Activated T-cell treated with anti-CD3 and anti-CD28 coated beads, Interleukin-2, amount 50 U/mL, for 4 hours (primary cell): ENCODE measurements around the gene SAXO2. TPM values are rescaled to one million over a fixed set of nuclear protein-coding genes. Genes with fewer than 3 reads are reported as not detected.
A peak's percentile ranks its signal among the peaks of the same experiment; 100 is the strongest.
"Not testable (repeated sequence)": the region's sequence is repeated elsewhere in the genome, so short reads cannot be mapped to it uniquely, and the experiment has no call there.

Experiments used
- ATAC-seq, 2 donors: fragments of 200-7000 bp; cut with Tn5 transposase; one replicate each; pipeline ENCODE4 v1.10.0; 2021
- DNase-seq: peaks from one replicate; pipeline ENCODE4 v3.0.0-alpha.2; 2020
- H3K27me3 Mint-ChIP-seq: one replicate; pipeline ENCODE4 v1.8.0; 2021; ENCODE audit warnings: low read depth, mixed read lengths
- H3K36me3 Mint-ChIP-seq: one replicate; pipeline ENCODE4 v1.8.0; 2022; ENCODE audit warnings: mixed read lengths; ENCODE audit not compliant: insufficient read depth
- H3K4me1 Mint-ChIP-seq: one replicate; pipeline ENCODE4 v1.8.0; 2021; ENCODE audit warnings: low read depth, mixed read lengths
- H3K4me3 Mint-ChIP-seq: one replicate; pipeline ENCODE4 v1.8.0; 2021; ENCODE audit warnings: mild to moderate bottlenecking, moderate library complexity, mixed read lengths
- H3K9me3 Mint-ChIP-seq: one replicate; pipeline ENCODE4 v1.8.0; 2021; ENCODE audit warnings: mixed read lengths
- total RNA-seq, 3 donors: library from RNA; stranded (reverse); gene quantifications; one replicate each; pipeline ENCODE4 v1.2.1, GENCODE V29; 2021

The SAXO2 gene
- total RNA-seq, 3 donors from 2014 or later: 0.41 to 3.4 (median 0.91) TPM

DNA sequence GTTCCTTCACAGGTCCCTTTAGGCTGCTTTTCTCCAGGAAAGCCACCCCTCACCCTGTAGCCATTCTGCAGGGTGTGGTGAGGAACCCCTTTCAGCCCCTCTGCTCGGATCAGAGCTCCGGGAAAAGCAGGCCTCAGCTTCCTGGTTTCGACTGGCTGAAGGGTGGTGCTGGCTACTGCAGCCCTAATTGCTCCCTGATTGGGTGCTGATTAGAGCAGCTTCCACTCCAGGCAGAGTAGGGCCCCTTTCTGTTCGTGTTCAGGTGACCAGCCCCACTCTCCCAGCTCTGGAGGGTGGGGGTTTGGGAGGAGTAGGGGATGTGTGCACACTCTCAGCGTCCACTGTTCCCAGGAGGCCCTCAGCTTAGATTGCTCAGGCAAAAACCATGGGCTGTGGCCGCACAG lies 36.9 kb downstream of the SAXO2 start:
- ATAC-seq, H3K4me3 Mint-ChIP-seq, DNase-seq, H3K36me3 Mint-ChIP-seq, H3K27me3 Mint-ChIP-seq, H3K9me3 Mint-ChIP-seq: not testable (repeated sequence)
- peaks cover 14% of the 10 kb centered on the region for H3K4me1 Mint-ChIP-seq

DNA sequence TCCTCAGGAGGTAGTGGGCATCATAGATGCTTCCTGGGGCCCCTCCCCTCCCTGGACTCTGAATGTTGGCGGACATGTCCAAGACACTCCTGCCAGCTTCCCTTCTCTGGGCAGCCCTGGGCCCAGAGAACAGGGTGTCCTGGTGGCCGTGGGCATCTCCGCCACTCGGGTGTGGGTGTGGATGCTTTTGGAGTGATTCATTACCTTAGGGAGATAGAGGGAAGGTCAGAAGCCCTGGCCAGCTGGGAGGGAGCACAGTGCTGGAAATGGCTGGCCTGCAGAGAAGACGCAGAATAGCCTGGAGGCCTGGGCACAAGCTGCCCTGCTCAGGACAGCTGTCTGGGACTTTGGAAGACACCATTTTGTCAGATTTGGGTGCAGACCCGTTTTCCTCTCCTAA lies 37.7 kb downstream of the SAXO2 start:
- H3K4me1 Mint-ChIP-seq: peaks cover 16% of the 10 kb centered on the region
- not testable (repeated sequence) for DNase-seq, H3K27me3 Mint-ChIP-seq, H3K4me3 Mint-ChIP-seq, H3K9me3 Mint-ChIP-seq, ATAC-seq, H3K36me3 Mint-ChIP-seq

DNA sequence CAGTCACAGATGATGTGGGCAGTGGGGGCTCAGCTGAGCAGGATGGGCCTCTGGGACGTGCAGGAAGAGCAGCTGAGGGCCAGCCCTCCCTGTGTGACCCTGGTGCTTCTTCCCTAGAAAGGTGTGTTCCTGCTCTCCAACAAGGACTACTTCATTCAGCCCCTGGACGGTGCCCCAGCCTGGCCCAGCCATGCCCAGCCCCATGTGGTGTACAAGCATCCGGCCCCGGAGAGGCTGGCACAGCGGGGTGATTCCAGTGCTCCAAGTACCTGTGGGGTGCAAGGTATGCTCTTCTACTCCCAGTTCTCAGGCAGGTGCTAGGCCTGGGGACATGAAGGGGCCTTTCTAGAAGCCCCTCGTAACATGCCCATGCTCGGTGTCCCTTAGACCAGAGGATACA lies 38.3 kb downstream of the SAXO2 start:
- no peak for ATAC-seq
- H3K9me3 Mint-ChIP-seq: no peaks in the 10 kb centered on the region
- H3K4me1 Mint-ChIP-seq: peaks cover 16% of the 10 kb centered on the region
- no peaks in the 10 kb centered on the region for H3K36me3 Mint-ChIP-seq
- no peaks in the 10 kb centered on the region for H3K27me3 Mint-ChIP-seq
- no peak for DNase-seq
- H3K4me3 Mint-ChIP-seq: no peak overlapping the region

DNA sequence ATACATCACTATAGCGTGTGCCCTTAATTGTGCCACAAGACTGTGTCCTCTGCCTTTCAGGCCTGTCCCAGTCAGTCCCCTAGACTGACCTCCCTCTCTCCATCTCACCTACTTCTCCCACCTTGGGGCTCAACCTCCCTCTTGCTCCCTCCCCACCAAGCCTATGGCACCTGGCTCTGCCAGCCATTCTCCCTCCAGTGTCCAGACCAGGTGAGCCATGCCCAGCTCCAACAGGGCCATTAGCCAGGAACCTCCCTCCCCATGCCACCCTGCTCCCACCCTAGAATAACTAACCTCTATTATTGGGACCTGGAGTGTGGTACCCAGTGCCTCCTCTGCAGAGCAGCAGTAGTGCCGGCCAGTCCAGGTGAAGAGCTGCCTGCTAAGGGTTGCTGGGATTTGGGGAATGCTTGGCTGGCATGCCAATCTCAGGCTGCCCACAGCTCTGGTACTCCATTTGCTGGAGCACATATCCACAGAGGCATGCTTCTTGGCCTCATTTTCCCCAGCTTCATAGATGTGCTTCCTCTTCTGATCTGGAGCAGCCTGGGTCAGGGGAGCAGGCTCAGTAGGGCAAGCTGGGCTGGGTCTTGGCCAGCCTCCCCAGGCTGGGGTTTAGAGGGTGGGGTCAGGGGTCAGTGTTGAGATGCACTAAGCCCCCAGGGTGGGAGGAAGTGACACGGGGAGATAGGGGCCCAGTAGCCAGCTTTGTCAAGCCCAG lies 38.8 kb downstream of the SAXO2 start:
- Mint-ChIP-seq H3K36me3 (no peaks in the 10 kb centered on the region), H3K9me3 (no peaks in the 10 kb centered on the region), H3K27me3 (no peaks in the 10 kb centered on the region), H3K4me3 (no peak overlapping the region), H3K4me1 (peaks cover 16% of the 10 kb centered on the region)
- DNase-seq (no peak), ATAC-seq (no peak)

DNA sequence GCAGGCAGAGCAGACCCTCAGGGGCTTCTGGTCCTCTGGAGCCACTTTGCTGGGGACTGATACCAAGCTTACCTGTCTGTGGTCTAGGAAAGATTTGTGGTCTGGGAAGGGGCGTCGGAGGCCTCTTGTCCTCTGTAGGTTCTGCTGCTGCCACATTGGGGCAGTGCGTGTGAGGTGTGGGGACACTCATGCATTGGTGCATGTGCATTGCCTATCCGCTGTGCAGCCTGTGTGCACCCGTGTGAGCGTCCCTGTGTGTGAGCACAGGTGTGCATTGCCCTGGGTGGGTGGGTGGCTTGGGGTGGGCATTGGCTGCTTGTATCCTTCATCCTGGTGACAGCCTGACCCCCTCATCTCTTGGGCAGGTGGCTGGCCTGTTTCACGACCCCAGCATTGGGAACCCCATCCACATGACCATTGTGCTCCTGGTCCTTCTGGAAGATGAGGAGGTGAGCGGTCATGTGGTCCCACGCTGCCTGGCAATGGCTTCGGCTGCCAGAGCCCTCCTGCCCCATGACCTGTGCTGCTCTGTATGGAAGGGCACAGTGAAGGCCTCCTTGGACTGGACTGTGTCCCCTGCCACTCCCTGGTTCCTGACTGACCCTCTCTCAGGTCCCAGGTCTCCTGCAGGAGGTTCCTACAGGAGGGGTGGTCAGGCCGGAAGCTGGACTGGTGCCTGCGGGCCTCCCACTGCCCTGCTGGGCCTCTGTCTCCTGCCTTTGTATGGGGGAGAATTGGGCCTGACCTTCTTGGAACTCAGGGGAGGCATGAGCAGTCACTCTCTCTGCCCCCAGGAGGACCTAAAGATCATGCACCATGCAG lies 41.5 kb downstream of the SAXO2 start:
- Mint-ChIP-seq H3K4me3 (no peak overlapping the region), H3K27me3 (no peaks in the 10 kb centered on the region), H3K36me3 (no peaks in the 10 kb centered on the region), H3K9me3 (no peaks in the 10 kb centered on the region), H3K4me1 (peaks cover 2% of the 10 kb centered on the region)
- DNase-seq (no peak), ATAC-seq (no peak)

DNA sequence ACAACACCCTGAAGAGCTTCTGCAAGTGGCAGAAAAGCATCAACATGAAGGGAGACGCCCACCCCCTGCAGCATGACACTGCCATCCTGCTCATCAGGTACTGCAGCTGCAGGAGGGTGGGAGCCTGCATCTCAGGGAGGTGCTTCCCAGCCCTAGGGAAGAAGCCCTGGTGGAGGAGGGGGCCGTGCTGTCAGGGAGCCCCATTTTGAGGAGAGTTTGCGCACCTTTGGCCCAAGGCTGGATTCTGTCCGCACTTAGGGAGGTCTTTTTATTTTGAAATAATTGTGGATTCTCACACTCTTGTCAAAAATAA lies 42.1 kb downstream of the SAXO2 start:
- no peaks in the 10 kb centered on the region for H3K27me3 Mint-ChIP-seq
- ATAC-seq: peak in 1 of 2 donors; percentile 25
- H3K4me3 Mint-ChIP-seq: no peak overlapping the region
- peaks cover 2% of the 10 kb centered on the region for H3K4me1 Mint-ChIP-seq
- no peaks in the 10 kb centered on the region for H3K36me3 Mint-ChIP-seq
- DNase-seq: no peak
- no peaks in the 10 kb centered on the region for H3K9me3 Mint-ChIP-seq

DNA sequence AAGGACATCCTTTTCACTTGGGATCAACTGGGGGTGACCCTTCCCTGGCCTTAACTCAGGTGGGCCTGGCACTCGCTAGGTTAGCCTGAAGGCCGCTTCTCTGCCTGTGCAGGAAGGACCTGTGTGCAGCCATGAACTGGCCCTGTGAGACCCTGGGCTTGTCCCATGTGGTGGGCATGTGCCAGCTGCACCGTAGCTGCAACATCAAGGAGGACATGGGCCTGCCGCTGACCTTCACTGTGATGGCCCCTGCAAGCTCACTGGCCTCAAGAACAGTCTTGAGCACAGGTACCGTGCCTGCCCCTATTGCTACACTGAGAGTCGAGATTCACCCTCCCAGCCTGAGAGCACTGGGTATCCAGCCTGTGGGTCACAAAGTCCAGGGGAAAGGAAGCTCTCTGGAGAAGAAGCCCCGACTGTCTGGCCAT lies 43.0 kb downstream of the SAXO2 start:
- H3K4me3 Mint-ChIP-seq: no peak overlapping the region
- H3K27me3 Mint-ChIP-seq: no peaks in the 10 kb centered on the region
- H3K4me1 Mint-ChIP-seq: peaks cover 2% of the 10 kb centered on the region
- peaks cover 4% of the 10 kb centered on the region for H3K36me3 Mint-ChIP-seq
- no peak for ATAC-seq
- no peak for DNase-seq
- H3K9me3 Mint-ChIP-seq: peaks cover 2% of the 10 kb centered on the region

DNA sequence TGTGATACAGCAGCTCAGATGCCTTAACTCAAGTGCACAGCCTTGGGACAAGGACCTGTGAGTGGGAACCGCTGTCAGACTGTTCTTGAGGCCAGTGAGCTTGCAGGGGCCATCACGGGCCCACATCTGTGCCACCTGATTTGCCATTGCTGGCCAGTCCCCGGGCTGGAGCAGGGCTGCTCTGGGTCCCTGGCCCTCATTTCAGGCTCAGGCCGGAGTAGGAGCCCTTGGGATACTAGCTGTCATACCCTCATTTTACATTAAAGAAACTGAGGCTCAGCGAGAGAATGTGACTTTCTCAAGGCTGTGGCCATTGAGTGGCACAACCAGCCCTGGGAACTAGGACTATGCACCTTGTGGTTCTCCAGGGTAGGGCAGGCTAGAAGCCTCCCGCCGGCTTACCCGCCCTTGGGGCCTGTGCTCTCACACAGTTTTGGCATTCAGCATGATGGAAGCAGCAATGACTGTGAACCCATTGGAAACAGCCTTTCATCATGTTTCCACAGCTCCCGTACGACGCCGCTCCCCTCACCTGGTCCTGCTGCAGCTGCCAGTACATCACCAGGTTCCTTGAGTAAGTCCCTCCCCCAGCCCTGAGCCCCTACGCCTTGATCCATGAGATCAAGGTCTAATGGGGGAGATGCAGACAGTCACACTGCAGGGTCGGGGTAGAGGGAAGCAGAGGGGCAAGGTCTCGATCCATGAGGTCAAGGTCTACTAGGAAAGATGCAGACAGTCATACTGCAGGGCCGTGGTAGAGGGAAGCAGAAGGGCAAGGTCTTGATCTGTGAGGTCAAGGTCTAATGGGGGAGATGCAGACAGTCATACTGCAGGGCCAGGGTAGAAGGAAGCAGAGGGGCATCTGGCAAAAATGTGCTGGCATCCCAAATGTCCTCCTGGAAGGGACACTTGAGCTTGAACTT lies 44.4 kb downstream of the SAXO2 start:
- no peak overlapping the region for H3K4me3 Mint-ChIP-seq
- H3K27me3 Mint-ChIP-seq: no peaks in the 10 kb centered on the region
- DNase-seq (no peak), ATAC-seq (no peak)
- peaks cover 5% of the 10 kb centered on the region for H3K36me3 Mint-ChIP-seq
- H3K9me3 Mint-ChIP-seq: peaks cover 6% of the 10 kb centered on the region
- peaks cover 2% of the 10 kb centered on the region for H3K4me1 Mint-ChIP-seq

DNA sequence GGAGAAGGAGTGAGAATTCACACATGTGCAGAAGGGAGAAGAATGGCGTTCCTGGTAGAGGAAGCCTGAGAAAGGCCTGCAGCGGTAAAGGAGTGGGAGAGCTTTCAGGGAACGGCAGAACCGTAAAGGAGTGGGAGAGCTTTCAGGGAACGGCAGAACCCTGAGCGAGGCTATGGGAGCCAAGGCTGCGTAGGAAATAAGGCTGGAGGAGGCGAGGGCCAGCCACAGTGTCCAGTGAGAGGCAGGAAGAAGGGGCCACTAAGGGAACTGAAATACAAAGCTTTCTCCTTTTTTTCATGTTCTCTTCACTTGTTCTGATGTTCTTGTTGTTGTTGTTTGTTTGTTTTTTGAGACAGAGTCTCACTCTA lies 45.1 kb downstream of the SAXO2 start:
- ATAC-seq: no peak
- peaks cover 6% of the 10 kb centered on the region for H3K9me3 Mint-ChIP-seq
- H3K36me3 Mint-ChIP-seq: peaks cover 5% of the 10 kb centered on the region
- H3K4me3 Mint-ChIP-seq: no peak overlapping the region
- no peaks in the 10 kb centered on the region for H3K27me3 Mint-ChIP-seq
- no peak for DNase-seq
- H3K4me1 Mint-ChIP-seq: peaks cover 2% of the 10 kb centered on the region

DNA sequence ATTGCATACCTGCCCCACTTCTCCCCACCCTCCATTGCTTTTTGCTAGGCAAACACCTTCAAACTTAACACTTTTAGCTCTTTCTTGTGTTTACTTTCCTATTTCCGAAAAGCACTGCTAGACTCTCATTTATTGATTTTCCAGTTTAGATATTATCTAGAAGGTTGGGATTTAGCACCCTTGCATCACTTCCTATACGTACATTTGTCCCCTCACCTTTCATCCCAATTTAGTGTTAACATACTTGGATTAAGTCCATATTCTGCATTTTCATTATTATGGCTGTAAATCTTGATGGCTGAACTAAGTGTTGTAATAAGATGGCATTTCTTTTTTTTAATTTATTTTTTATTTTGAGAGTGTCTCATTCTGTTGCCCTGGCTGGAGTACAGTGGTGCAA lies 47.2 kb downstream of the SAXO2 start:
- peaks cover 2% of the 10 kb centered on the region for H3K4me1 Mint-ChIP-seq
- ATAC-seq: no peak

DNA sequence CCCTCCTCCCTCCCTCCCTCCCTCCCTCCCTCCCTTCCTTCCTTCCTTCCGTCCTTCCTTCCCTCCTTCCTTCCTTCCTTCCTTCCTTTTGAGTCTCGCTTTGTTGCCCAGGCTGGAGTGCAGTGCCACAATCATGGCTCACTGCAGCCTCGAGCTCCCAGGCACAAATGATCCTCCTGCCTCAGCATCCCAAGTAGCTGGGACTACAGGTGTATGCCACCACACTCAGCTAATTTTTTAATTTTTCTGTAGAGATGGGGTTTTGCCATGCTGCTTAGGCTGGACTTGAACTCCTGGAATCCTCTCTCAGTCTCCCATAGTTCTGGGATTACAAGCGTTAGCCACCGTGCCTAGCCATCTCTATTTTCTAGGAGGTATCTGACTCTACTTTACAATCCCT lies 48.7 kb downstream of the SAXO2 start:
- H3K36me3 Mint-ChIP-seq, H3K9me3 Mint-ChIP-seq, H3K4me1 Mint-ChIP-seq, H3K27me3 Mint-ChIP-seq, DNase-seq, H3K4me3 Mint-ChIP-seq, ATAC-seq: not testable (repeated sequence)

More for the DNA sequence above, 47.2 kb downstream of the SAXO2 start:
- H3K9me3 Mint-ChIP-seq: peaks cover 6% of the 10 kb centered on the region
- H3K27me3 Mint-ChIP-seq: no peaks in the 10 kb centered on the region
- peaks cover 5% of the 10 kb centered on the region for H3K36me3 Mint-ChIP-seq
- H3K4me3 Mint-ChIP-seq: no peak overlapping the region
- DNase-seq: no peak

DNA sequence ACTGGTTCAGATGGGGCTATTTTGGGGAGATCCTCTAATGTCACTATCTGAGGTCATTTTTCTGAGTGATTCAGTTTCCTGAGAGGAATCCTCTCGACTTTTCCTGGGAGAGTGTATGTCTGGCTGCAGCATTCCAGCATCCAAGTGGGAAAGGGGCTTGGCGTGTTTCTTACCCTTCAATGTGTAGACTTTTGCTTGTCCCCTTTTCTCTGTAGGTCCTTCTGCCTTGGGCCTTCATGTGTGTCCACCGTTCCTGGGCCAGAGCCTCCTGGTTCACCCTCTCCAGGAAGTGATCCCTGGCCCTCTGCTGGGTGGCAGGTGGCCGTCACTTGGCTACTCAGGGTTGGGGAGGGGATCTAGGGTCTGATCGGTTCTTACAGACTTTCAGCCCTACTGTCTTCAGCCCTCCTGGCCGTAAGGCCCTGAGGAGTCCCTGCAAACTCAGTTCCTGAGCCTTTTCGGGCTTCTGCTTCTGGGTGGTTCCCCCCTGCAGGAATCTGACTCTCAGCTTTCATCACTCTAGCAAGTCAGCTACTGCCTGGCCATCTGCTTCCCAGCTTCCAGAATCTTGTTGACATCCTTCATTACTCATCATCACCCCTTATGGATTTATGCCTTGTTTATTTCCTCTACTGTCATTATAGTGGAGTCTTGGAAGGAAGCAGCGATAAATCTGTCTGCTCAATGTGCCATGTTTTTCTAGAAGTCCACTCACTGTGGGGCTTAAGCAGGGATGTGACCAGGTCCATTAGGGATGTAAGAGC lies 50.1 kb downstream of the SAXO2 start:
- H3K4me3 Mint-ChIP-seq: no peak overlapping the region
- peaks cover 5% of the 10 kb centered on the region for H3K36me3 Mint-ChIP-seq
- no peaks in the 10 kb centered on the region for H3K27me3 Mint-ChIP-seq
- no peak for DNase-seq
- no peaks in the 10 kb centered on the region for H3K4me1 Mint-ChIP-seq
- H3K9me3 Mint-ChIP-seq: peaks cover 6% of the 10 kb centered on the region
- ATAC-seq: no peak

DNA sequence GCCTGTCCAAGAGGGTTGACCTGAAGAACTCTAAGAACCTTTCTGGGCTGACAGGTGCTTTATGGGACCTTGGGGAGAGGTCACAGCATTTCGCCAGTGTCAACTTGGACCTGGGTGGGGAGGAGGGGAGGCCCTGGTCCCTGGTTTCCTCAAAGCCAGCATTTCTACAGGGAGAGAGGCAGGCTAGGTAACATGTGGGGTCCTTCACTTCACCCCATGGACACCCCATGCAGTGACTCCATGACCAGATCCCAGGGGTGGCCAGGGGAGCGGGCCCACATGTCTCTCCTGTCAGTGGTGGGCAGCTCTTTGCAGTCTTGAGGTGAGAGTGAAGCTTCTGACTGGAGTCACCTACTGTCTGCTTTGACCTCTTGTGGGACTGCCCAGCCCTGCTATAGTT lies 50.8 kb downstream of the SAXO2 start:
- H3K27me3 Mint-ChIP-seq: no peaks in the 10 kb centered on the region
- ATAC-seq: no peak
- no peak for DNase-seq
- H3K4me1 Mint-ChIP-seq: no peaks in the 10 kb centered on the region
- H3K4me3 Mint-ChIP-seq: no peak overlapping the region
- peaks cover 6% of the 10 kb centered on the region for H3K9me3 Mint-ChIP-seq
- H3K36me3 Mint-ChIP-seq: peaks cover 5% of the 10 kb centered on the region
